DOHH2 (cell line): ENCODE measurements around the gene CIAPIN1.

Source experiments
- H3F3A ChIP-seq: fragments of 200-600 bp; sonication (generic), shearing (Covaris generic); 2 replicates; pipeline ENCODE4 v1.6.0; 2016; ENCODE audit warnings: antibody characterized with exemption, mild to moderate bottlenecking; ENCODE audit not compliant: control insufficient read depth, insufficient read depth
- H3K27ac ChIP-seq: fragments of 200-600 bp; sonication (generic); 2 replicates; pipeline ENCODE4 v1.5.1; 2014; ENCODE audit warnings: low read depth, mild to moderate bottlenecking, low read length, moderate library complexity
- H3K27me3 ChIP-seq: fragments of 200-600 bp; sonication (generic); 2 replicates; pipeline ENCODE4 v1.6.1; 2014; ENCODE audit warnings: mild to moderate bottlenecking, low read length, mixed read lengths; ENCODE audit not compliant: control insufficient read depth
- H3K36me3 ChIP-seq: fragments of 200-600 bp; sonication (generic); 2 replicates; pipeline ENCODE4 v1.6.1; 2014; ENCODE audit warnings: mild to moderate bottlenecking, low read length, moderate library complexity, mixed read lengths; ENCODE audit not compliant: control insufficient read depth
- H3K4me1 ChIP-seq: fragments of 200-600 bp; sonication (generic); 2 replicates; pipeline ENCODE4 v1.6.1; 2014; ENCODE audit warnings: mild to moderate bottlenecking, low read length, mixed read lengths; ENCODE audit not compliant: control insufficient read depth
- H3K4me2 ChIP-seq: fragments of 200-600 bp; sonication (generic); 2 replicates; pipeline ENCODE4 v1.6.0; 2014; ENCODE audit warnings: mild to moderate bottlenecking, low read length, moderate library complexity
- H3K4me3 ChIP-seq: fragments of 200-600 bp; sonication (generic); 2 replicates; pipeline ENCODE4 v1.5.1; 2014; ENCODE audit warnings: mild to moderate bottlenecking, low read length, mixed read lengths
- H3K79me2 ChIP-seq: fragments of 200-600 bp; sonication (generic); 2 replicates; pipeline ENCODE4 v1.6.1; 2014; ENCODE audit warnings: mild to moderate bottlenecking, low read length, mixed read lengths; ENCODE audit not compliant: control insufficient read depth
- H3K9me2 ChIP-seq: fragments of 200-600 bp; sonication (generic); replicated peaks from 2 replicates; pipeline ENCODE4 v1.6.1; 2014; ENCODE audit warnings: mild to moderate bottlenecking, low read length, mixed read lengths; ENCODE audit not compliant: control insufficient read depth
- H3K9me3 ChIP-seq: fragments of 200-600 bp; sonication (generic); 2 replicates; pipeline ENCODE4 v1.6.1; 2014; ENCODE audit warnings: antibody characterized with exemption, low read length, mixed read lengths; ENCODE audit not compliant: control insufficient read depth, insufficient read depth
- H4K20me1 ChIP-seq: fragments of 200-600 bp; sonication (generic); 2 replicates; pipeline ENCODE4 v1.6.0; 2014; ENCODE audit warnings: low read depth, mild to moderate bottlenecking, antibody characterized with exemption, low read length, moderate library complexity; ENCODE audit not compliant: control insufficient read depth, insufficient read depth
- EZH2phosphoT487 ChIP-seq: fragments of 200-600 bp; sonication (generic); IDR thresholded peaks from 2 replicates; pipeline ENCODE4 v1.6.1; 2017; ENCODE audit warnings: borderline replicate concordance, mild to moderate bottlenecking, antibody characterized with exemption, low read length, moderate library complexity, mixed read lengths
- TF ChIP-seq, protein P1 (sequence below): fragments of 200-600 bp; sonication (generic); IDR thresholded peaks from one replicate; pipeline ENCODE4 v1.5.1; 2014; ENCODE audit warnings: antibody characterized with exemption, mild to moderate bottlenecking, low read depth, low read length; ENCODE audit not compliant: poor library complexity, severe bottlenecking

The CIAPIN1 gene

DNA sequence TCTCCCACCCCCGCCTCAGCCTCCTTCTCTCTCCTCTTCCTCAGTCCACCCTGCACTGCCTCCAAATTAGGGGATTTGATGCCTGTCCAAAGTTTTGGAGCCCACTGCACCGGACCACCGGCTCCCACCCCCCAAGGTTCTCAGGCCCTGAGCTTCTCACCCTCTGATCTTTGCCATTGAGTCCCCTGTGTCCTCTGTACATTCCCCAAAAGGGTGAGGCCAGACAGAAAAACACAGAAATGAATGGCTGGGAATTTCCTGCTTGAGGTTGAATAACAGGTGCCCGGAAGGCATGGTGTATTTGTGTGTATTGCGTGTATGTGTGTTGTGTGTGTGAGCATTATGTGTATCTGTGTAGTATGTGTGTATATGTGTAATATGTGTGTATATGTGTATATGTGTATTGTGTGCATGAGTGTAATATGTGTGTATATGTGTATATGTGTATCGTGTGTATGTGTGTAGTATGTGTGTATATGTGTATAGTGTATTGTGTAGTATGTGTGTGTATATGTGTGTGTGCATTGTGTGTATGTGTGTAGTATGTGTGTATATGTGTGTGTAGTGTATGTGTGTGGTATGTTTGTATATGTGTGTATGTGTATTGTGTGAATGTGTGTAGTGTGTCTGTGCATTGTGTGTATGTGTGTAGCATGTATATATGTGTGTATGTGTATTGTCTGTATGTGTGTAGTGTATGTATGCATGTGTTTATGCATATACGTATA, 58.7 kb downstream of the CIAPIN1 start:
- Histone ChIP-seq H3K4me3 (no peak overlapping the region), H4K20me1 (no peaks in the 10 kb centered on the region), H3K9me2 (no peaks in the 10 kb centered on the region), H3F3A (no peaks in the 10 kb centered on the region), H3K27me3 (peaks cover 79% of the 10 kb centered on the region), H3K36me3 (no peaks in the 10 kb centered on the region), H3K4me1 (peaks cover 11% of the 10 kb centered on the region), H3K4me2 (no peak overlapping the region), H3K27ac (no peak overlapping the region), H3K9me3 (no peaks in the 10 kb centered on the region), H3K79me2 (no peaks in the 10 kb centered on the region)
- TF ChIP-seq, protein P1, sequence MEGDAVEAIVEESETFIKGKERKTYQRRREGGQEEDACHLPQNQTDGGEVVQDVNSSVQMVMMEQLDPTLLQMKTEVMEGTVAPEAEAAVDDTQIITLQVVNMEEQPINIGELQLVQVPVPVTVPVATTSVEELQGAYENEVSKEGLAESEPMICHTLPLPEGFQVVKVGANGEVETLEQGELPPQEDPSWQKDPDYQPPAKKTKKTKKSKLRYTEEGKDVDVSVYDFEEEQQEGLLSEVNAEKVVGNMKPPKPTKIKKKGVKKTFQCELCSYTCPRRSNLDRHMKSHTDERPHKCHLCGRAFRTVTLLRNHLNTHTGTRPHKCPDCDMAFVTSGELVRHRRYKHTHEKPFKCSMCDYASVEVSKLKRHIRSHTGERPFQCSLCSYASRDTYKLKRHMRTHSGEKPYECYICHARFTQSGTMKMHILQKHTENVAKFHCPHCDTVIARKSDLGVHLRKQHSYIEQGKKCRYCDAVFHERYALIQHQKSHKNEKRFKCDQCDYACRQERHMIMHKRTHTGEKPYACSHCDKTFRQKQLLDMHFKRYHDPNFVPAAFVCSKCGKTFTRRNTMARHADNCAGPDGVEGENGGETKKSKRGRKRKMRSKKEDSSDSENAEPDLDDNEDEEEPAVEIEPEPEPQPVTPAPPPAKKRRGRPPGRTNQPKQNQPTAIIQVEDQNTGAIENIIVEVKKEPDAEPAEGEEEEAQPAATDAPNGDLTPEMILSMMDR: no peak
- TF ChIP-seq EZH2phosphoT487: no peak

DNA sequence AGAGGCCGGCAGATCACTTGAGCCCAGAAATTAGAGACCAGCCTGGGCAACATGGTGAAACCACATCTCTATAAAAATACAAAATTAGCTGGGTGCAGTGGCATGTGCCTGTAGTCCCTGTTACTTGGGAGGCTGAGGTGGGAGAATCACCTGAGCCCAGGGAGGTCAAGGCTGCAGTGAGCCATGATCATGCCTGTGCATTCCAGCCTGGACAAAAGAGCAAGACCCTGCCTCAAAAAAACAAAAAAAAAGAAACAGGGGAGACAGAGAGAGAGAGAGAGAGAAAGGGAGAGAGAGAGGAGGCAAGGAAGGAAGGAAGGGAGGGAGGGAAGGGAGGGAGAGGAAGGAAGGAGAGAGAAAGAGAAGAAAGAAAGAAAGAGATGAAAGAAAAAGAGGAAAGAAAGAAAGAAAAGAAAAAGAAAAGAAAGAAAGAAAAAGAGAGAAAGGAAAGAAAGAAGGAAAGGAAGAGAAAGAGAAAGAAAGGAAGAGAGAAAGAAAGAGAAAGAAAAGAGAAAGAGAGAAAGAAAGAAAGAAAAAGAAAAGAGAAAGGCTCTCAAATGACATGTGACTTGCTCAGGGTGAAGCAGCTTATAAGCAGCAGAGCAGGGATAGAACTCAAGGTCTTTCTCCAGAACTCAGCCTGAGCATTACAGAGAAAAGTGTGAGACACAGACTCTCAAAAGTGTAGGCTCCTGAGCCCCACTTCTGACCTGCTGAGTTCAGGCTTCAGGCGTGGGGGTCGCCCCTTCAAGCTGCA, 59.4 kb downstream of the CIAPIN1 start:
- Histone ChIP-seq H3K4me2 (no peak overlapping the region), H3K27ac (no peak overlapping the region), H3K36me3 (no peaks in the 10 kb centered on the region), H3K9me3 (no peaks in the 10 kb centered on the region), H3K4me1 (peaks cover 11% of the 10 kb centered on the region), H3K4me3 (no peak overlapping the region), H3F3A (no peaks in the 10 kb centered on the region), H3K79me2 (no peaks in the 10 kb centered on the region), H4K20me1 (no peaks in the 10 kb centered on the region), H3K27me3 (peaks cover 82% of the 10 kb centered on the region), H3K9me2 (no peaks in the 10 kb centered on the region)
- no peak for TF ChIP-seq EZH2phosphoT487
- TF ChIP-seq, protein P1: no peak

DNA sequence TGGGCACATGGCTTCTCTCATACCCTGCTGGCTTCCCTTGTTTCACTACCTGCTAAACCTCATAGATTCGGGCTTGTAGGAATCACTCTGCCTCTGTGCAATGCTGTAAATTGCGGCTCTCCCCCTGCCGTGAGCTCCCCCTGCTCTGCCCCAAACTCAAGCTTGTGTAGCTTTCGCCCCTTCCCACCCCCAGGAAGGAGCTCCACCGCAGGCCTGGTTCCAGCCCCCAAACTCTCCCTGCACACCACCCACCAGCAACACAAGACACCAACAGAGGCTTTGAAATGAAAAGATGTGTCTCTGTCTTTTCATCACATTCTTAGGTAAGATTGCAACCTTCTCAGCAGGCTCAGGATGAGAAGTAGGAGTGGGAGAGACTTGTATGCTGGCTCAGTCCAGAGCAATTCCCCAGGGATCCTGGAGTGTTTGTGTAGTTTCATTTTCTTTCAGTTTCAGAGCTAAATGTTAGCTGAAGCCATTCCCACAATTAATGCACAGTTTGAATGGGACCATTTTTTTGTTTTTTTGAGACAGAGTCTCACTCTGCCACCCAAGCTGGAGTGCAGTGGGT, 60.7 kb downstream of the CIAPIN1 start:
- Histone ChIP-seq H4K20me1 (no peaks in the 10 kb centered on the region), H3K36me3 (no peaks in the 10 kb centered on the region), H3K27ac (no peak overlapping the region), H3K27me3 (peaks cover 76% of the 10 kb centered on the region), H3K9me3 (no peaks in the 10 kb centered on the region), H3K9me2 (no peaks in the 10 kb centered on the region), H3K4me3 (no peak overlapping the region), H3F3A (no peaks in the 10 kb centered on the region), H3K4me1 (peaks cover 11% of the 10 kb centered on the region), H3K79me2 (no peaks in the 10 kb centered on the region), H3K4me2 (no peak overlapping the region)
- TF ChIP-seq, protein P1: no peak
- no peak for TF ChIP-seq EZH2phosphoT487
